ENCODE data around the gene PPP3R1. TPM values are rescaled to one million over a fixed set of nuclear protein-coding genes. Genes with fewer than 3 reads are reported as not detected.

PPP3R1 gene
- total and polyA plus RNA-seq, 10 of the 15 experiments (the other 5 are each of a cell fraction or from before 2014, with no cell fraction given) = 1.5 to 61.0 (median 15.8) TPM

DNA sequence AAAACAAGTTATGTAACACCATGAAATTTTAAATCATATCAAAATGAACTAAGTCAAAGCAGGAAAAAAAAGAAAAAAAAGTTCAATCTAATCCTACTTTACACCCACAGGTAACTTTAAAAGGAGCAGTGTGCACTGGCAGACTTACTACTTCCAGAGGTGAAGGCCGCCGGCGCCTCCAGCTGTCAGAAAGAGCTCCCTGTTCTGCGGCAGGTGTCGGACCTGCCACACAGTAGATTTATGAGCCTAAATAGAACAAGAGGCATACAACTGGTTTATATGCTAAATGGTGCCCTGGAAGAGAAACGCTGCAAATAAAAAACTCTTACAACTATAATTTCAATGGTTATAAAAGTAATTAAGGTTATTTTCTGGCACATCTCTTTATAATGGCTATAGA is 117.8 kb downstream of the PPP3R1 start:
- H4K20me1 ChIP-seq (ENCODE audit: control insufficient read depth, insufficient read depth) = no peaks in the 10 kb centered on the region
- CTCF ChIA-PET = interaction anchor here (0.7 to 4.3 kb wide), 4 partner anchors 13 to 109 kb away, joined by 3 to 30 read pairs (median 5); no protein-coding TSS in a partner anchor
- FAIRE-seq (no peak), ATAC-seq (no peak), DNase-seq (ENCODE audit: low read depth, low spot score) (no peak)
- H2AFZ ChIP-seq (ENCODE audit: control insufficient read depth, low read depth, low read length) = no peak overlapping the region
- no peaks in the 10 kb centered on the region for H3K27me3 ChIP-seq (replicated peaks in 1 of 2; ENCODE audit: control insufficient read depth in 2 of 2, insufficient read depth in 2 of 2, low read length in 1 of 2)
- peaks cover 0 to 5% of the 10 kb centered on the region in 2 experiments; a peak in 1 of 4 replicates for H3K36me3 ChIP-seq (ENCODE audit: control insufficient read depth in 2 of 2, insufficient read depth in 2 of 2, low read length in 1 of 2)
- RAD21 ChIA-PET (ENCODE audit: unreplicated experiment) = no interaction called here
- no peaks in the 10 kb centered on the region for H3K4me1 ChIP-seq (ENCODE audit: control insufficient read depth, insufficient read depth, low read length)
- POLR2A ChIA-PET = no interaction called here
- H3K9ac ChIP-seq (ENCODE audit: control insufficient read depth, insufficient read depth, low read length) = no peak overlapping the region
- SMC1A ChIA-PET (ENCODE audit: uncharacterized antibody, unreplicated experiment) = interaction anchor here (0.8 to 2.0 kb wide), 2 partner anchors 10 to 13 kb away, joined by 3 to 8 read pairs; no protein-coding TSS in a partner anchor
- in situ Hi-C loops (cut with MboI) = no loop called here
- intact Hi-C loops (cut with micrococcal nuclease; ENCODE audit: unreplicated experiment) = no loop called here
- H3K79me2 ChIP-seq (ENCODE audit: control insufficient read depth, insufficient read depth, low read length) = no peaks in the 10 kb centered on the region
- no peak overlapping the region for H3K4me3 ChIP-seq
- TF ChIP-seq SMAD1 (IDR thresholded peaks at IDR 0.05; ENCODE audit: low read depth, partially characterized antibody) (no peak), SPI1 (IDR thresholded peaks at IDR 0.05; ENCODE audit: borderline replicate concordance, insufficient read depth, low read depth, low read length) (no peak), NR2C1 (IDR thresholded peaks at IDR 0.05) (no peak), CBX5 (IDR thresholded peaks at IDR 0.05; ENCODE audit: low read depth) (no peak), HDAC2 (IDR thresholded peaks at IDR 0.05) (no peak), CHD2 (IDR thresholded peaks at IDR 0.05; ENCODE audit: borderline replicate concordance, low read depth, low read length) (no peak), FOS (IDR thresholded peaks at IDR 0.05; ENCODE audit: borderline replicate concordance, extremely low read depth, insufficient read length) (no peak), NR2F1 (conservative IDR thresholded peaks at IDR 0.05) (no peak), CHD1 (IDR thresholded peaks at IDR 0.05; ENCODE audit: low read depth, low read length) (no peak), SP1 (IDR thresholded peaks at IDR 0.05; ENCODE audit: low read depth, low read length) (no peak)
- TF ChIP-seq, protein P1, sequence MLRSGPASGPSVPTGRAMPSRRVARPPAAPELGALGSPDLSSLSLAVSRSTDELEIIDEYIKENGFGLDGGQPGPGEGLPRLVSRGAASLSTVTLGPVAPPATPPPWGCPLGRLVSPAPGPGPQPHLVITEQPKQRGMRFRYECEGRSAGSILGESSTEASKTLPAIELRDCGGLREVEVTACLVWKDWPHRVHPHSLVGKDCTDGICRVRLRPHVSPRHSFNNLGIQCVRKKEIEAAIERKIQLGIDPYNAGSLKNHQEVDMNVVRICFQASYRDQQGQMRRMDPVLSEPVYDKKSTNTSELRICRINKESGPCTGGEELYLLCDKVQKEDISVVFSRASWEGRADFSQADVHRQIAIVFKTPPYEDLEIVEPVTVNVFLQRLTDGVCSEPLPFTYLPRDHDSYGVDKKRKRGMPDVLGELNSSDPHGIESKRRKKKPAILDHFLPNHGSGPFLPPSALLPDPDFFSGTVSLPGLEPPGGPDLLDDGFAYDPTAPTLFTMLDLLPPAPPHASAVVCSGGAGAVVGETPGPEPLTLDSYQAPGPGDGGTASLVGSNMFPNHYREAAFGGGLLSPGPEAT (IDR thresholded peaks at IDR 0.05; ENCODE audit: low read depth) = no peak
- TF ChIP-seq, protein P2, sequence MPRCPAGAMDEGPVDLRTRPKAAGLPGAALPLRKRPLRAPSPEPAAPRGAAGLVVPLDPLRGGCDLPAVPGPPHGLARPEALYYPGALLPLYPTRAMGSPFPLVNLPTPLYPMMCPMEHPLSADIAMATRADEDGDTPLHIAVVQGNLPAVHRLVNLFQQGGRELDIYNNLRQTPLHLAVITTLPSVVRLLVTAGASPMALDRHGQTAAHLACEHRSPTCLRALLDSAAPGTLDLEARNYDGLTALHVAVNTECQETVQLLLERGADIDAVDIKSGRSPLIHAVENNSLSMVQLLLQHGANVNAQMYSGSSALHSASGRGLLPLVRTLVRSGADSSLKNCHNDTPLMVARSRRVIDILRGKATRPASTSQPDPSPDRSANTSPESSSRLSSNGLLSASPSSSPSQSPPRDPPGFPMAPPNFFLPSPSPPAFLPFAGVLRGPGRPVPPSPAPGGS (IDR thresholded peaks at IDR 0.05; ENCODE audit: borderline replicate concordance, insufficient read depth, low read depth, low read length, poor library complexity, severe bottlenecking) = no peak
- no peak overlapping the region for H3K4me2 ChIP-seq (ENCODE audit: control insufficient read depth, insufficient read depth)
- BruUV-seq (replicated peaks) = no TSS peak
- over 99% methylated on average over 6 of the region's 6 CpGs for WGBS (ENCODE audit: insufficient coverage, insufficient replicate concordance, low lambda C conversion rate, missing lambda C conversion rate)
- no peak overlapping the region for H3K27ac ChIP-seq (ENCODE audit: control insufficient read depth, insufficient read depth)
- no peaks in the 10 kb centered on the region for H3K9me3 ChIP-seq (replicated peaks; ENCODE audit: control insufficient read depth, insufficient read depth, low read length)

Data from GM12878 (cell line).